Measurements from ENCODE around the gene INSR.

Gene INSR

DNA sequence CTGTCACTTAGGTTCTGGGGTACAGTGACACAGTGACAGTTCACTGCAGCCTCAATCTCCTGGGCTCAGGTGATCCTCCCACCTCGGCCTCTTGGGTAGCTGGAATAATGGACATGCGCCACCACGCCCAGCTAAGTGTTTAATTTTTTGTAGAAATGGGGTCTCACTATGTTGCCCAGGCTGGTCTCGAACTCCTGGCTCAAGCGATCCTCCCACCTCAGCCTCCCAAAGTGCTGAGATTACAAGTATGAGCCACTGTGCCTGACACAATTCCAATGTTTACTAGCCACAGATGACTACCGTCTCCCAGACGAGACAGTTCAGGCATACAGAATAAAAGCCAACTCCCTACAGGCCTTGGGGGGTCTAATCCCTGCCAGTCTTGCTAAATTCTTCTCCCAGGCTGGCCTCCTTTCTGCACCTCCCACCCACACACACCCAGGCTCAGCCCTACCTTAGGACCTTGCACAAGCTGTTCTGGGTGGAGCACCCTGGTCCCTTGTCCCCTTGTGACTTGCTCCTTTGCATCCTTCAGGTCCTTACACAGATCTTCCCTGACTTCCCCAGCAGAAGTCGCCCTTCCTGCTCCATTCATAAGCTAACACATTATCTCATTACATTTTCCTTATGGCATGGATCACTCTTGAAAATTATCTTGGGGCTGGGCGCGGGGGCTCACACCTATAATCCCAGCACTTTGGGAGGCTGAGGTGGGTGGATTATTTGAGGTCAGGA, 106.4 kb downstream of the INSR start:
- WGBS, result 93% methylated on average over 10 of the region's 10 CpGs
- Histone ChIP-seq H3K4me1 (ENCODE audit: insufficient read depth, low read length) (no peaks in the 10 kb centered on the region; the same call in 1 of the 2 replicates), H3K36me3 (ENCODE audit: insufficient read depth, low read length) (0 out of 2 replicates have a peak, but pooled peaks cover 3% of the 10 kb centered on the region), H3K27ac (ENCODE audit: low read depth, low read length) (no peak overlapping the region), H3K9me3 (ENCODE audit: insufficient read depth, low read depth, low read length) (no peaks in the 10 kb centered on the region), H3K9ac (ENCODE audit: low read depth, low read length) (no peak overlapping the region), H3K4me3 (ENCODE audit: low read length) (no peak overlapping the region), H3K27me3 (ENCODE audit: insufficient read depth, low read length) (no peaks in the 10 kb centered on the region)

- 0 out of 2 replicates have a peak, but pooled peaks cover 3% of the 10 kb centered on the region for H3K36me3 ChIP-seq (ENCODE audit: insufficient read depth, low read length)
- no peaks in the 10 kb centered on the region for H3K9me3 ChIP-seq (ENCODE audit: insufficient read depth, low read depth, low read length)
- WGBS, result 96% methylated on average over 5 of the region's 5 CpGs
- H3K27me3 ChIP-seq (ENCODE audit: insufficient read depth, low read length), result no peaks in the 10 kb centered on the region
- no peaks in the 10 kb centered on the region for H3K4me1 ChIP-seq (ENCODE audit: insufficient read depth, low read length)
- no peak overlapping the region for H3K9ac ChIP-seq (ENCODE audit: low read depth, low read length)
- no peak overlapping the region for H3K27ac ChIP-seq (ENCODE audit: low read depth, low read length)
- H3K4me3 ChIP-seq (ENCODE audit: low read length), result no peak overlapping the region
Observed at GRCh38 chr19:7182489-7182888, 111.7 kb downstream of the INSR start.

DNA sequence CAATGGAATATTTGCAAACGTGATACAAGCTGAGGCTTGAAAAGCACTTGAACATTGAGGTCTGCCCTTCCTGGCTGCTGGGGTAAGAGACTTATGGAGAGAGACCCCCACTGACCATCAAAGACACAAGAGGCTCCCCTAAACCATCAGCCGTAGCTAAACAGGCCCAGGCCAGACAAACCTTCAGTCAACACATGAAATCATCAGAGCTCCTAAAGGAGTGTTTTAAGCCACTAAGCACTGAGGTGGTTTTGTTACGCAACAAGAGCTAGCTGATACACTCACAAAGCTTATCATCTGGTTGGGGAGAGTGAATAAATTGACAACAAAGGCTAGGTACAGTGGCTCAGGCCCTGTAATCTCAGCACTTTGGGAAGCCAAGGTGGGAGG, 114.3 kb downstream of the INSR start:
- no peaks in the 10 kb centered on the region for H3K4me1 ChIP-seq (ENCODE audit: insufficient read depth, low read length)
- 88% methylated on average over 3 of the region's 3 CpGs for WGBS
- no peak overlapping the region for H3K4me3 ChIP-seq (ENCODE audit: low read length)
- no peak overlapping the region for H3K9ac ChIP-seq (ENCODE audit: low read depth, low read length)
- 0 out of 2 replicates have a peak, but pooled peaks cover 3% of the 10 kb centered on the region for H3K36me3 ChIP-seq (ENCODE audit: insufficient read depth, low read length)
- H3K27me3 ChIP-seq (ENCODE audit: insufficient read depth, low read length), result no peaks in the 10 kb centered on the region
- H3K27ac ChIP-seq (ENCODE audit: low read depth, low read length), result no peak overlapping the region
- no peaks in the 10 kb centered on the region for H3K9me3 ChIP-seq (ENCODE audit: insufficient read depth, low read depth, low read length)

GRCh38 chr19:7177926-7178325, 116.3 kb downstream of the INSR start:
- no peak overlapping the region for H3K27ac ChIP-seq (ENCODE audit: low read depth, low read length)

DNA sequence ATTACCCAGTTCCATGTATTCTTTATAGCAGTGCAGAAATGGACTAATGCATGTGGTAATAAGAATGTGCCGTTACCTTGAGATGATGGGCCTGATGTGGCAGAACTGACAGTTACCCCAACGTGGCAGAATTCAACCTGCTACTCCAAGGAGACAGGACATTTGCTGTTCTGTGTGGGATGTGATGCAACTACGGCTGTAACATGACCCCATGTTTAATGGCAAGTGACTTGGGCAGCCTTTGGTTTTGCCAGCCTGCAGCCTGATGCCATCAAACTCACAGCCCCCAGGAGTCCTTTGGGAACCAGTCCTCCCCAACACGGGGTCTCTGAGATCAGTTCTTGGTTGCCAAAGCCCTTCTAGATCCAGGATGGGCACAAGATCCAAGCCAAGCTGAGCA, 117.4 kb downstream of the INSR start:
- WGBS, result 87% methylated on average over 4 of the region's 4 CpGs
- Histone ChIP-seq H3K4me3 (ENCODE audit: low read length) (no peak overlapping the region), H3K4me1 (ENCODE audit: insufficient read depth, low read length) (no peaks in the 10 kb centered on the region), H3K36me3 (ENCODE audit: insufficient read depth, low read length) (peaks cover 5% of the 10 kb centered on the region; the same call in 1 of the 2 replicates), H3K27me3 (ENCODE audit: insufficient read depth, low read length) (no peaks in the 10 kb centered on the region), H3K27ac (ENCODE audit: low read depth, low read length) (no peak overlapping the region), H3K9ac (ENCODE audit: low read depth, low read length) (no peak overlapping the region), H3K9me3 (ENCODE audit: insufficient read depth, low read depth, low read length) (no peaks in the 10 kb centered on the region)

More at GRCh38 chr19:7177926-7178325, 116.3 kb downstream of the INSR start:
- Histone ChIP-seq H3K4me3 (ENCODE audit: low read length) (no peak overlapping the region), H3K27me3 (ENCODE audit: insufficient read depth, low read length) (no peaks in the 10 kb centered on the region), H3K9ac (ENCODE audit: low read depth, low read length) (no peak overlapping the region), H3K9me3 (ENCODE audit: insufficient read depth, low read depth, low read length) (no peaks in the 10 kb centered on the region), H3K36me3 (ENCODE audit: insufficient read depth, low read length) (no peaks in the 10 kb centered on the region), H3K4me1 (ENCODE audit: insufficient read depth, low read length) (no peaks in the 10 kb centered on the region)
- WGBS, result 94% methylated on average over 7 of the region's 7 CpGs

DNA sequence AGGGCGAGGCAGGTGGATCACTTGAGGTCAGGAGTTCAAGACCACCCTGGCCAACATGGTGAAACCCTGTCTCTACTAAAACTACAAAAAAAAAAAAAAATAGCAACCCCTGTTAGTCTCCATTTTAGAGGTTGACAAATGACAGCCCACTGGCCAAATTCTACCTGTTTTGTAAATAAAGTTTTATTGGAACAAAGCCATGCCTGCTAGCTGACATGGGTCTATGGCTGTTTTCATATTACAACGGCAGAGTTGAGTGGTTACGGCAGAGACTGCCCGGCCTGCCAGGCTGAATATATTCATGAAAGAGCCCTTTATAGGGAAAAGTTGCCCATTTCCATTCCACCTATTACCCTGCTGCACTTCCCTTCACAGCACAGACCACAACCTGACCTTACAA, 121.4 kb downstream of the INSR start:
- peaks cover 18% of the 10 kb centered on the region for H3K9me3 ChIP-seq (ENCODE audit: insufficient read depth, low read depth, low read length)
- no peak overlapping the region for H3K4me3 ChIP-seq (ENCODE audit: low read length)
- H3K27me3 ChIP-seq (ENCODE audit: insufficient read depth, low read length), result no peaks in the 10 kb centered on the region
- WGBS, result 100% methylated on average over 4 of the region's 4 CpGs
- no peaks in the 10 kb centered on the region for H3K4me1 ChIP-seq (ENCODE audit: insufficient read depth, low read length)
- H3K9ac ChIP-seq (ENCODE audit: low read depth, low read length), result no peak overlapping the region
- no peak overlapping the region for H3K27ac ChIP-seq (ENCODE audit: low read depth, low read length)
- peaks cover 29% of the 10 kb centered on the region for H3K36me3 ChIP-seq (ENCODE audit: insufficient read depth, low read length)

DNA sequence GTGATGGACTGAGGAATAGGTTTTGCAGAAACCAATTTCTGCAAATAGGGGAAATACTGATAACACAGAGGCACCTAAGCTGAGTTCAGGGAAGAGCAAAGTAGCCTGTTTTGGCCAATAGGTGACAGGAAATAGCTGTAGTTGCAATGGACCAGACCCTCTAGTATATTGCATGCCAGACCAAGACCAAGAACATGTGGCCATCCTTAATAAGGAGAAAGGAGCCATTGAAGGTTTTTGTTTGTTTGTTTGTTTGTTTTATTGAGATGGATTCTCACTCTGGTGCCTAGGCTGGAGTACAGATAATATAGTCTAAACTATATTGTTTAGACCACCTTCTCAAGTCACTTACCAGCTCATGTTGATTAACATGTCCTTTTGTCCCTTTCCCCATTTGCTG, 123.2 kb downstream of the INSR start:
- no peaks in the 10 kb centered on the region for H3K27me3 ChIP-seq (ENCODE audit: insufficient read depth, low read length)
- H3K4me3 ChIP-seq (ENCODE audit: low read length), result no peak overlapping the region
- H3K9me3 ChIP-seq (ENCODE audit: insufficient read depth, low read depth, low read length), result peaks cover 18% of the 10 kb centered on the region
- H3K9ac ChIP-seq (ENCODE audit: low read depth, low read length), result no peak overlapping the region
- peaks cover 36% of the 10 kb centered on the region for H3K36me3 ChIP-seq (ENCODE audit: insufficient read depth, low read length)
- no peaks in the 10 kb centered on the region for H3K4me1 ChIP-seq (ENCODE audit: insufficient read depth, low read length)
- H3K27ac ChIP-seq (ENCODE audit: low read depth, low read length), result no peak overlapping the region

- Histone ChIP-seq H3K4me3 (ENCODE audit: low read length) (no peak overlapping the region), H3K9me3 (ENCODE audit: insufficient read depth, low read depth, low read length) (peaks cover 18% of the 10 kb centered on the region), H3K36me3 (ENCODE audit: insufficient read depth, low read length) (peaks cover 38% of the 10 kb centered on the region), H3K9ac (ENCODE audit: low read depth, low read length) (no peak overlapping the region), H3K27ac (ENCODE audit: low read depth, low read length) (no peak overlapping the region), H3K4me1 (ENCODE audit: insufficient read depth, low read length) (no peaks in the 10 kb centered on the region), H3K27me3 (ENCODE audit: insufficient read depth, low read length) (no peaks in the 10 kb centered on the region)
- 92% methylated on average over 6 of the region's 6 CpGs for WGBS
Observed at GRCh38 chr19:7168941-7169340, 125.3 kb downstream of the INSR start.

- no peaks in the 10 kb centered on the region for H3K9me3 ChIP-seq (ENCODE audit: insufficient read depth, low read depth, low read length)
- H3K9ac ChIP-seq (ENCODE audit: low read depth, low read length), result no peak overlapping the region
- peaks cover 29% of the 10 kb centered on the region for H3K36me3 ChIP-seq (ENCODE audit: insufficient read depth, low read length)
- no peaks in the 10 kb centered on the region for H3K27me3 ChIP-seq (ENCODE audit: insufficient read depth, low read length)
- H3K4me1 ChIP-seq (ENCODE audit: insufficient read depth, low read length), result no peaks in the 10 kb centered on the region
- H3K27ac ChIP-seq (ENCODE audit: low read depth, low read length), result no peak overlapping the region
- H3K4me3 ChIP-seq (ENCODE audit: low read length), result no peak overlapping the region
- 93% methylated on average over 4 of the region's 4 CpGs for WGBS
Observed at GRCh38 chr19:7161292-7161691, 132.9 kb downstream of the INSR start.

DNA sequence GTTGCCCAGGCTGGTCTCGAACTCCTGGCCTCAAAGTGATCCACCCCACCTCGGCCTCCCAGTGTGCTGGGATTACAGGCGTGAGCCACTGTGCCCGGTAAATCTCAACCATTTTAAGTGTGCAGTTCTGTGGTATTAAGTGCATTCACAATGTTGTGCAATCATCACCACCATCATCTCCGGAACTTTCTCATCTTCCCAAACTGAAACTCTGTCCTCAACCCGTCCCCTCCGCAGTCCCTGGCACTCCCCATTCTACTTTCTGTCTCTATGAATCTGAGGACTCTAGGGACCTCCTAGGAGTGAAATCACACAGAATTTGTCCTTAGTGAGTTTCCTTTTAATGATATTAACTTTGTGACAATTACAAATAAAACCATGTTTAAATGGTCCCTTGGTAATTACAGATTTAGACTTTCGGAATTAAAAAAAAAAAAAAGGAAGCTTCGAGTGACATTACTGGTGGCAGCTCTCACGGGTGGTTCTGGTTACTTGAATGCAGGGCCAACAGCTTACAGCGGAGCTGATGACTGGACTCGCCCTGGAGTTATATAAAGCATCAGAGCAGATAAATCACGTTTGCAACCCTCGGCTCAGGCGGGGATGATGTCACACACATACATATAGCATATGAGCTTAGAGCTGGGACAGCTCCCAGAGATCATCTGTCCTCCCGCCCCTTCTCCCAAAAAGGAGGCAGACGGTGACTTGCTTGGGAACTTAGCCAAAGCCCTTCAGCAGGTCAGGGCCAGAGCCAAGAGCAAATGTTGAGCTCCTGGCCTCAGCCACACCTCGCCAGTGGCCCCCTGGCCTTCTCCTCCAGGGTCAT, 134.9 kb downstream of the INSR start:
- 94% methylated on average over 18 of the region's 18 CpGs for WGBS
- Histone ChIP-seq H3K36me3 (ENCODE audit: insufficient read depth, low read length) (peaks cover 24% of the 10 kb centered on the region), H3K9me3 (ENCODE audit: insufficient read depth, low read depth, low read length) (no peaks in the 10 kb centered on the region), H3K27me3 (ENCODE audit: insufficient read depth, low read length) (no peaks in the 10 kb centered on the region), H3K4me3 (ENCODE audit: low read length) (no peak overlapping the region), H3K9ac (ENCODE audit: low read depth, low read length) (no peak overlapping the region), H3K4me1 (ENCODE audit: insufficient read depth, low read length) (no peaks in the 10 kb centered on the region), H3K27ac (ENCODE audit: low read depth, low read length) (no peak overlapping the region)

DNA sequence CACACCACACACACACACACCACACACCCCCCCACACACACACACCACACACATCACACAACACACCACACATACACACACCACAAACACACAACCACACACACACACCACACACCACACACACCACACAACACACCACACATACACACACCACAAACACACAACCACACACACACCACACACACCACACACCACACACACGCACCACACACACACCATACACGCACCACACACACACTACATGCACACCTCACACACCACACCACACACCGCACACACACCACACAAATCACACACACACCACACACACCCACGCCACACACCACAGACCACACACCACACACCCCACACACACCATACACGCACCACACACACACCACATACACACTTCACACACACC, 141.2 kb downstream of the INSR start:
- Histone ChIP-seq H3K27ac (ENCODE audit: low read depth, low read length) (no peak overlapping the region), H3K9ac (ENCODE audit: low read depth, low read length) (no peak overlapping the region), H3K4me1 (ENCODE audit: insufficient read depth, low read length) (no peaks in the 10 kb centered on the region), H3K9me3 (ENCODE audit: insufficient read depth, low read depth, low read length) (no peaks in the 10 kb centered on the region), H3K27me3 (ENCODE audit: insufficient read depth, low read length) (no peaks in the 10 kb centered on the region), H3K4me3 (ENCODE audit: low read length) (no peak overlapping the region), H3K36me3 (ENCODE audit: insufficient read depth, low read length) (peaks cover 3% of the 10 kb centered on the region; the same call in 1 of the 2 replicates)
- 75% methylated on average over 4 of the region's 5 CpGs for WGBS

Measured in HUES64 (cell line).